PC-3 (cell line): ENCODE data around the gene STUB1. TPM values are rescaled to one million over a fixed set of nuclear protein-coding genes. Genes with fewer than 3 reads are reported as not detected.

Experiments used
- ATAC-seq: fragments of 200-7000 bp; cut with Tn5 transposase; 2 replicates; pipeline ENCODE4 v1.9.1; 2020; ENCODE audit warnings: mild to moderate bottlenecking, moderate library complexity
- BruUV-seq: library from RNA; stranded (reverse); fragments of 400-500 nt; replicated peaks from 2 replicates; lab custom pipeline; 2021; lab: Mats Ljungman, UMichigan
- CTCF ChIA-PET: fragments of 300-600 bp; sonication (Branson Sonifier 250); formaldehyde crosslinking; loops from one replicate; lab custom pipeline; 2022; ENCODE audit warnings: antibody characterized with exemption; lab: Charles Lee
- POLR2A ChIA-PET: fragments of 300-600 bp; sonication (Branson Sonifier 250); formaldehyde crosslinking; loops from one replicate; lab custom pipeline; 2022; ENCODE audit warnings: antibody characterized with exemption; ENCODE audit not compliant: unreplicated experiment; lab: Charles Lee
- DNase-seq: peaks from one replicate; pipeline ENCODE4 v3.0.0-alpha.2; 2015
- H2AFZ ChIP-seq: fragments of 300-600 bp; sonication (generic); 2 replicates; pipeline ENCODE4 v1.6.0; 2016; ENCODE audit warnings: antibody characterized with exemption, low read length
- H3F3A ChIP-seq: fragments of 300-600 bp; sonication (generic); one replicate; pipeline ENCODE4 v1.6.0; 2017; ENCODE audit warnings: antibody characterized with exemption, low read length, control low read depth, mild to moderate bottlenecking; ENCODE audit not compliant: unreplicated experiment
- H3K27ac ChIP-seq: fragments of 300-600 bp; sonication (generic); 2 replicates; pipeline ENCODE4 v1.5.1; 2016; ENCODE audit warnings: mild to moderate bottlenecking, low read length
- H3K27me3 ChIP-seq: fragments of 300-600 bp; sonication (generic); 2 replicates; pipeline ENCODE4 v1.6.1; 2016; ENCODE audit warnings: low read length, mixed read lengths
- H3K36me3 ChIP-seq: fragments of 300-600 bp; sonication (generic); 2 replicates; pipeline ENCODE4 v1.6.1; 2016; ENCODE audit warnings: low read depth, mixed run types, low read length, mixed read lengths
- H3K4me1 ChIP-seq: fragments of 300-600 bp; sonication (generic); 2 replicates; pipeline ENCODE4 v1.5.1; 2016; ENCODE audit warnings: low read length; ENCODE audit not compliant: insufficient read depth
- H3K4me2 ChIP-seq: fragments of 300-600 bp; sonication (generic); 2 replicates; pipeline ENCODE4 v1.6.0; 2016; ENCODE audit warnings: low read length
- H3K4me3 ChIP-seq: fragments of 300-600 bp; sonication (generic); 2 replicates; pipeline ENCODE4 v1.5.1; 2016; ENCODE audit warnings: mild to moderate bottlenecking, low read length, mixed read lengths
- H3K79me2 ChIP-seq: fragments of 300-600 bp; sonication (generic); 2 replicates; pipeline ENCODE4 v1.6.1; 2017; ENCODE audit warnings: low read length, mixed read lengths
- H3K9ac ChIP-seq: fragments of 300-600 bp; sonication (generic); 2 replicates; pipeline ENCODE4 v1.6.0; 2016; ENCODE audit warnings: mild to moderate bottlenecking, low read length
- H3K9me2 ChIP-seq: fragments of 300-600 bp; sonication (generic); replicated peaks from 2 replicates; pipeline ENCODE4 v1.6.1; 2016; ENCODE audit warnings: mixed run types, low read length, mixed read lengths
- H3K9me3 ChIP-seq: fragments of 300-600 bp; sonication (generic); 2 replicates; pipeline ENCODE4 v1.6.1; 2016; ENCODE audit warnings: low read length, mixed read lengths
- H4K20me1 ChIP-seq: fragments of 300-600 bp; sonication (generic); 2 replicates; pipeline ENCODE4 v1.6.1; 2016; ENCODE audit warnings: low read length, mixed read lengths
- CTCF ChIP-seq: fragments of 300-600 bp; sonication (generic); conservative IDR thresholded peaks from 2 replicates; pipeline ENCODE4 v1.5.1; 2017; ENCODE audit warnings: antibody characterized with exemption, low read depth, mild to moderate bottlenecking, low read length
- EZH2 ChIP-seq: fragments of 300-600 bp; sonication (generic); IDR thresholded peaks from one replicate; pipeline ENCODE4 v1.6.1; 2017; ENCODE audit warnings: antibody characterized with exemption, mild to moderate bottlenecking, low read length; ENCODE audit not compliant: unreplicated experiment
- EZH2phosphoT487 ChIP-seq: fragments of 300-600 bp; sonication (generic); IDR thresholded peaks from 2 replicates; pipeline ENCODE4 v1.6.1; 2018; ENCODE audit warnings: mild to moderate bottlenecking, antibody characterized with exemption, low read length, borderline replicate concordance
- intact Hi-C: fragments of 100-400 bp; cut with micrococcal nuclease; formaldehyde crosslinking; loops from 2 replicates; pipeline ENCODE4 v1.9.0; 2023
- total RNA-seq: library from RNA; depleted of rRNA; stranded (reverse); fragments of >200 nt; gene quantifications from 2 replicates; pipeline ENCODE4 v1.2.3, GENCODE V29; 2014

The STUB1 gene
- total RNA-seq, 1 experiment from 2014 or later, result 152 TPM

GRCh38 chr16:693364-693763, 13.2 kb downstream of the STUB1 start:
- no peak overlapping the region for H3K9ac ChIP-seq
- H3K9me3 ChIP-seq, result no peaks in the 10 kb centered on the region
- H3K79me2 ChIP-seq, result peaks cover 12% of the 10 kb centered on the region
- BruUV-seq, result no TSS peak
- DNase-seq, result no peak
- TF ChIP-seq EZH2phosphoT487, result no peak
- no peak for TF ChIP-seq EZH2
- no peak for TF ChIP-seq CTCF
- H3K9me2 ChIP-seq, result no peaks in the 10 kb centered on the region
- H4K20me1 ChIP-seq, result no peaks in the 10 kb centered on the region
- POLR2A ChIA-PET, result interaction anchor here (0.6 kb wide), 1 partner anchor 1968 kb away, joined by 4 read pairs; no protein-coding TSS in a partner anchor
- CTCF ChIA-PET, result no interaction called here
- intact Hi-C loops, result no loop called here
- no peak overlapping the region for H3K27ac ChIP-seq
- H3K4me3 ChIP-seq, result no peak overlapping the region
- H3K36me3 ChIP-seq, result no peaks in the 10 kb centered on the region
- H3K4me2 ChIP-seq, result no peak overlapping the region
- no peak for ATAC-seq
- H3F3A ChIP-seq, result peaks cover 4% of the 10 kb centered on the region
- H3K27me3 ChIP-seq, result no peaks in the 10 kb centered on the region
- peaks cover 22% of the 10 kb centered on the region for H3K4me1 ChIP-seq
- no peak overlapping the region for H2AFZ ChIP-seq

- Histone ChIP-seq H3K27ac (no peak overlapping the region), H3K9me3 (no peaks in the 10 kb centered on the region), H4K20me1 (no peaks in the 10 kb centered on the region), H3K4me2 (no peak overlapping the region), H3F3A (peaks cover 4% of the 10 kb centered on the region), H3K4me1 (peaks cover 22% of the 10 kb centered on the region), H3K36me3 (no peaks in the 10 kb centered on the region), H3K27me3 (no peaks in the 10 kb centered on the region), H2AFZ (no peak overlapping the region), H3K4me3 (no peak overlapping the region), H3K9ac (no peak overlapping the region), H3K9me2 (no peaks in the 10 kb centered on the region), H3K79me2 (peaks cover 11% of the 10 kb centered on the region)
- BruUV-seq, result no TSS peak
- TF ChIP-seq CTCF, result no peak
- TF ChIP-seq EZH2phosphoT487, result no peak
- no peak for TF ChIP-seq EZH2
- no peak for DNase-seq
- CTCF ChIA-PET, result no interaction called here
- intact Hi-C loops, result no loop called here
- POLR2A ChIA-PET, result no interaction called here
- ATAC-seq, result no peak
Measured at GRCh38 chr16:693766-694165, 13.6 kb downstream of the STUB1 start.

GRCh38 chr16:694187-694862, 14.1 kb downstream of the STUB1 start:
- TF ChIP-seq EZH2 (no peak), CTCF (no peak), EZH2phosphoT487 (no peak)
- Histone ChIP-seq H3K27ac (no peak overlapping the region), H3F3A (peaks cover 4% of the 10 kb centered on the region), H3K9me3 (no peaks in the 10 kb centered on the region), H4K20me1 (no peaks in the 10 kb centered on the region), H3K4me2 (peak overlapping the region; percentile 88), H2AFZ (no peak overlapping the region), H3K9me2 (no peaks in the 10 kb centered on the region), H3K9ac (no peak overlapping the region), H3K79me2 (peaks cover 6% of the 10 kb centered on the region), H3K4me3 (peak overlapping the region; percentile 65), H3K4me1 (peaks cover 18% of the 10 kb centered on the region; the same call in 1 of the 2 replicates), H3K27me3 (no peaks in the 10 kb centered on the region), H3K36me3 (no peaks in the 10 kb centered on the region)
- no TSS peak for BruUV-seq
- intact Hi-C loops, result no loop called here
- ChIA-PET POLR2A (no interaction called here), CTCF (no interaction called here)
- DNase-seq, result no peak
- no peak for ATAC-seq
